Body of pancreas (tissue), 4 donors: ENCODE measurements around the gene TMEM14B. TPM values are rescaled to one million over a fixed set of nuclear protein-coding genes. Genes with fewer than 3 reads are reported as not detected.
"Not testable (repeated sequence)": the region's sequence is repeated elsewhere in the genome, so short reads cannot be mapped to it uniquely, and the experiment has no call there.

Experiments used
- ATAC-seq: fragments of 150-250 bp; one replicate; pipeline ENCODE4 v1.9.1; 2016
- DNase-seq, 4 donors: peaks; one replicate each; pipeline ENCODE4 v3.0.0-alpha.2; 2019
- H3K27ac ChIP-seq, 4 donors: fragments of 200-600 bp; sonication (generic); 1 replicate in 3 of 4; 2 replicates in 1 of 4; pipeline versions ENCODE4 v1.5.1 to v1.6.1; 2016 to 2019; ENCODE audit warnings: mild to moderate bottlenecking in 1 of 4, mixed read lengths in 1 of 4, moderate library complexity in 1 of 4
- H3K27me3 ChIP-seq, 2 donors: fragments of 200-600 bp; sonication (generic); one replicate each; pipeline ENCODE4 v1.6.0; 2016; ENCODE audit warnings: mild to moderate bottlenecking in 1 of 2
- H3K36me3 ChIP-seq, 2 donors: fragments of 200-600 bp; sonication (generic); replicated peaks in 1 of 2; 2 replicates each; pipeline ENCODE4 v1.5.1; 2016; ENCODE audit warnings: low read depth in 2 of 2; ENCODE audit not compliant: insufficient read depth in 1 of 2
- H3K4me1 ChIP-seq: fragments of 200-600 bp; sonication (generic); one replicate; pipeline ENCODE4 v1.6.0; 2016
- H3K4me3 ChIP-seq, 2 donors: fragments of 200-600 bp; sonication (generic); 1 replicate in 1 of 2; 2 replicates in 1 of 2; pipeline ENCODE4 v1.5.1; 2016 to 2019
- H3K9me3 ChIP-seq, 3 donors: fragments of 200-600 bp; sonication (generic); 1 replicate in 2 of 3; 2 replicates in 1 of 3; pipeline ENCODE4 v1.5.1; 2016
- POLR2A ChIP-seq, 3 donors: fragments of 450-650 bp; IDR thresholded peaks; one replicate each; pipeline ENCODE4 v1.6.1; 2016; ENCODE audit warnings: antibody characterized with exemption in 3 of 3, mild to moderate bottlenecking in 2 of 3
- WGBS, 2 donors: methylation state at CpG; one replicate each; pipeline ENCODE4 v1.1.5; 2017; 5-methylcytosine and 5-hydroxymethylcytosine counted together
- intact Hi-C: fragments of 100-400 bp; cut with DNase I; formaldehyde crosslinking; loops from one replicate; pipeline ENCODE4 v1.15.1; 2023
- total RNA-seq, 2 donors: library from RNA; depleted of rRNA; stranded (reverse); fragments of >200 nt; gene quantifications; one replicate each; pipeline ENCODE4 v1.1.0, GENCODE V29; 2016
- TF ChIP-seq, protein P1 (sequence below), 7 experiments: fragments of 450-650 bp in 4 of 7; fragments of 200-600 bp in 3 of 7; sonication (generic) in 3 of 7; IDR thresholded peaks; one replicate each; pipeline ENCODE4 v1.5.1; 2016 to 2019; ENCODE audit warnings: antibody characterized with exemption in 7 of 7

TMEM14B gene
- total RNA-seq, 2 donors from 2014 or later, result 49.3 to 49.4 TPM

DNA sequence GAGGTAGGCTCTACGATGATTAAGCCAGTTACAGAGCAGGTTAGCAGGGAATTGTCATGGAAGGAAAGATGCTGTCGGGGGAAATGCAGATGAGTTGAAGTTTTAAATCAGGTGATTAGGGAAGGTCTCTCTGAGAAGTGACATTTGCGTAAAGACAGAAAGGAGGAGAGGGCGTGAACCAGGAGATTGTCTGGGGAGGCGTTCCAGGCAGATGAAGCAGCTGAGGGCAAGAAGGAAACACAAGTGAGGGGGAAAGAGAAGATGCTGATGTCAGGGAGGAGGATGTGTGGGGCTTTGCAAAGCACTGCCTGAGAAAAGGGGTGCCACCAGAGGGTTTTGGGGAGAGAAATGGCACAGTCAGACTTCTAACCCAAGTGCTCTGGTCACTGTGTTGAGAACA lies 2.5 kb upstream of the TMEM14B start:
- Histone ChIP-seq H3K4me3 (no peak overlapping the region), H3K27ac (no peak overlapping the region), H3K4me1 (peaks cover 28% of the 10 kb centered on the region), H3K27me3 (no peaks in the 10 kb centered on the region), H3K9me3 (no peaks in the 10 kb centered on the region), H3K36me3 (no peaks in the 10 kb centered on the region)
- DNase-seq, result no peak
- TF ChIP-seq, protein P1, sequence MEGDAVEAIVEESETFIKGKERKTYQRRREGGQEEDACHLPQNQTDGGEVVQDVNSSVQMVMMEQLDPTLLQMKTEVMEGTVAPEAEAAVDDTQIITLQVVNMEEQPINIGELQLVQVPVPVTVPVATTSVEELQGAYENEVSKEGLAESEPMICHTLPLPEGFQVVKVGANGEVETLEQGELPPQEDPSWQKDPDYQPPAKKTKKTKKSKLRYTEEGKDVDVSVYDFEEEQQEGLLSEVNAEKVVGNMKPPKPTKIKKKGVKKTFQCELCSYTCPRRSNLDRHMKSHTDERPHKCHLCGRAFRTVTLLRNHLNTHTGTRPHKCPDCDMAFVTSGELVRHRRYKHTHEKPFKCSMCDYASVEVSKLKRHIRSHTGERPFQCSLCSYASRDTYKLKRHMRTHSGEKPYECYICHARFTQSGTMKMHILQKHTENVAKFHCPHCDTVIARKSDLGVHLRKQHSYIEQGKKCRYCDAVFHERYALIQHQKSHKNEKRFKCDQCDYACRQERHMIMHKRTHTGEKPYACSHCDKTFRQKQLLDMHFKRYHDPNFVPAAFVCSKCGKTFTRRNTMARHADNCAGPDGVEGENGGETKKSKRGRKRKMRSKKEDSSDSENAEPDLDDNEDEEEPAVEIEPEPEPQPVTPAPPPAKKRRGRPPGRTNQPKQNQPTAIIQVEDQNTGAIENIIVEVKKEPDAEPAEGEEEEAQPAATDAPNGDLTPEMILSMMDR (IDR thresholded peaks at IDR 0.05), result no peak
- no peak for TF ChIP-seq POLR2A (IDR thresholded peaks at IDR 0.05)
- no peak for ATAC-seq
- intact Hi-C loops, result loop anchor here (10.0 kb wide), 1 partner anchor 50 kb away; the partner anchor contains the start of genes C6orf52 and PAK1IP1
- WGBS, 2 donors, result 81 to 90% methylated on average over 5 of the region's 5 CpGs

DNA sequence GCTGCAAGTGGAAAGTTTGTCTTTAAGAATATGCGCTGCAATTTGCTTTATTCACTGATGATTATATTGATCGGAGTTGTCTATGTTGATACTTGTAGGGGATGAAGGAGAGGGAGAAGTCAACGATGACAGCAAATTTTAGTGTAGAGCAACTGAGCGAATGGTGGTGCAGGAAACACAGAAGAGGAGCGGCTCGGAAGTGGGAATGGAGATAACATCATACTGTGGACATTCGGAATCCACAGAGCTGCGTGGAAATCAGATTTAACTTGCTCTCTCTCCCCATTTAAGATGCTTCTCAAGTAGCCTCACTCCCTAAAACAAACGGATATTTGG lies 722 bp upstream of the TMEM14B start:
- ATAC-seq, result no peak
- TF ChIP-seq, protein P1 (IDR thresholded peaks at IDR 0.05), result no peak
- no peak for TF ChIP-seq POLR2A (IDR thresholded peaks at IDR 0.05)

DNA sequence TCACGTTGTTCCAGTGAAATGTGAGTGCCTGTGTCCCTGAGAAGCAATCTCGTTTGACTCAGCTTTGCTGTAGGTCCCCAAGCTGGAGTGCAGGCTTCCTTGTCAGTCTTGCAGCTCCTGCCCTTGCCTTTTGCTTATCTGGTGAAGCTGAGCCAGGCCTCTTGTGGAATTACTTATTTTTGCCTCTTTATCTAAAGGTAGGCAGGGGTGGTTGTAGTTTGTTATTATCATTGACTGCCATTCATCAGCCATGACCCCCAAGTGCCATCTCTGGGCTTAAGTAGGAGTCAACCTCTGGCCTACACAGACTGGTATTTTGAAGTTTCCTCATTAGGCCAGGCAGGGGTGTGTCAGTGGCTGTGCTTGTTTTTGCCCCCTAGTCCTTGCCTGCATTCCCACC lies 2.1 kb downstream of the TMEM14B start:
- no peak for ATAC-seq

More for the DNA sequence above, 722 bp upstream of the TMEM14B start:
- intact Hi-C loops, result loop anchor here (10.0 kb wide), 1 partner anchor 52 kb away; the partner anchor contains the start of genes C6orf52 and PAK1IP1
- Histone ChIP-seq H3K27me3 (no peaks in the 10 kb centered on the region), H3K9me3 (no peaks in the 10 kb centered on the region), H3K4me1 (peaks cover 28% of the 10 kb centered on the region), H3K4me3 (peak overlapping the region in 1 of 2 donors; percentile 15), H3K36me3 (no peaks in the 10 kb centered on the region), H3K27ac (peak overlapping the region; percentile 47 to 82 (median 72))
- DNase-seq, result no peak
- WGBS, 2 donors, result 49 to 58% methylated on average over 9 of the region's 9 CpGs

DNA sequence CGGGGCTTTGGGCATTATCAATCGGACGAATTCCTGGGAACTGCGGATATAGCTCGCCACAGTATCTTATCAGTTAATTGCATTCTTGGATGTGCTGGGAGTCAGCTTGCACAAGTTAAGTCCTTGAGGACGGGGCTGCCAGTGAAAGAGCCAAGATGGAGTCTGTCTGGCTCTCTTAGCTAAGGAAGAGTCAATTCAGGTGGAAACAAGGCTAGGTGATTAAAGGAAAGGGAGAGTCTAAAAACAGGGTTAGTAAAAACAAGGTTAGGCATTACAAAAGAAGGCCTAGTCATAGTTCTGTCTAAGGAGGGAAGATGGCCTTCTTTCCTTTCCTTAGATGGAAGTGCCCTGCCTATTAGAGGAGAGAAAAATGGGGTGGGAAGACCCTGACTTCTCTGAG lies 3.0 kb downstream of the TMEM14B start:
- H3K36me3 ChIP-seq, ATAC-seq, H3K9me3 ChIP-seq, H3K27ac ChIP-seq, DNase-seq, H3K4me3 ChIP-seq, intact Hi-C loops, H3K27me3 ChIP-seq: not testable (repeated sequence)
- H3K4me1 ChIP-seq, result peaks cover 28% of the 10 kb centered on the region
- WGBS, 2 donors, result 48 to 57% methylated on average over 6 of the region's 6 CpGs

More for the DNA sequence above, 2.1 kb downstream of the TMEM14B start:
- 35 to 37% methylated on average over 2 of the region's 2 CpGs for WGBS, 2 donors
- TF ChIP-seq POLR2A (IDR thresholded peaks at IDR 0.05), result no peak
- TF ChIP-seq, protein P1 (IDR thresholded peaks at IDR 0.05), result no peak
- intact Hi-C loops, result loop anchor here (10.0 kb wide), 1 partner anchor 55 kb away; the partner anchor contains the start of genes C6orf52 and PAK1IP1
- H3K27ac ChIP-seq, result no peak overlapping the region
- H3K4me1 ChIP-seq, result peaks cover 28% of the 10 kb centered on the region
- H3K36me3 ChIP-seq, result no peaks in the 10 kb centered on the region
- H3K27me3 ChIP-seq, result no peaks in the 10 kb centered on the region
- no peaks in the 10 kb centered on the region for H3K9me3 ChIP-seq
- no peak for DNase-seq
- no peak overlapping the region for H3K4me3 ChIP-seq

DNA sequence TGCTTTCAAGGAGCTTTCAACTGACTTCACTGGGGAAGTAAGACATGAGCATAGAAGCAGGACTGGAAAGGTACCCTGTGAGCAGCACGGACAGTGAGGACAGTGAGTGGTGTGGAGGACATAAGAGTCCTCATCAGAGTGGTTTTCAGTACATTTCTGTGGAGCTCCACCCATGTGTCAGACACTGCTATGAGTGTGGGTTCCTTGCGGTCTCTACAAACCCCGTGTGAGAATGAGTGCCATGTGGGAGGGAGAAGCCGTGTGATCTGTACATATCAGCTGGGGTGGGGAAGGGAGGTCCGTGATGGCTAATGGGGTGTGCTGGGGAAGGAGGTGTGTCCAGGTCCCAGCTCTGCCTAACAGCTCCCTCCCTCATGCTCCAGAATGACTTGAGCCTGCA lies 4.2 kb downstream of the TMEM14B start:
- H3K36me3 ChIP-seq, intact Hi-C loops, H3K9me3 ChIP-seq, ATAC-seq, H3K4me3 ChIP-seq, DNase-seq, H3K27ac ChIP-seq, H3K27me3 ChIP-seq: not testable (repeated sequence)
- peaks cover 23% of the 10 kb centered on the region for H3K4me1 ChIP-seq
- 84% methylated on average over 5 of the region's 5 CpGs for WGBS, 2 donors

DNA sequence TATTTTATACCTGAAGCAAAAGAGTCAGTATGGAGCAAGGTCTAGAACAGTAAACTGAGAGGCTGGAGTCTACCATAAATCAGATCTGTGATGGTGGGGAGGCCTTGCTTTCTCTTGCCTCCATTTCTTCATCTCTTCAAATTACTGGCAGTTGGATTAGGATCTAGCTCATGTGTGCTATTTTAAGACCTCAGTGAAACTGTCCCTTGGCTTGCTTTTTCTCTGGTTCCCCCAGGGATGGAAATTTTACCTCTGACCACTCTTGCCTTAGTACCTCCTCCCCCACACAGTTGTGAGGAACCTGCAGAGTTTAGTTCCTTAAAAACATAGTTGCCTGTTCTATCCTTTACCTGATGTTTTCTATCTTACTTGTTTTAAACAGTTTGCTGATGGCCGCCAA lies 8.5 kb downstream of the TMEM14B start:
- ATAC-seq, result no peak
- TF ChIP-seq, protein P1 (IDR thresholded peaks at IDR 0.05), result no peak
- 93 to 100% methylated on average over 1 of the region's 1 CpG for WGBS, 2 donors

More for the DNA sequence above, 8.5 kb downstream of the TMEM14B start:
- H3K36me3 ChIP-seq, result no peaks in the 10 kb centered on the region
- intact Hi-C loops, result no loop called here
- peaks cover 13% of the 10 kb centered on the region for H3K4me1 ChIP-seq
- H3K9me3 ChIP-seq, result no peaks in the 10 kb centered on the region
- H3K27ac ChIP-seq, result no peak overlapping the region
- DNase-seq, result no peak
- H3K27me3 ChIP-seq, result no peaks in the 10 kb centered on the region
- H3K4me3 ChIP-seq, result no peak overlapping the region
